K562 (cell line): ENCODE data around the gene OCA2. TPM values are rescaled to one million over a fixed set of nuclear protein-coding genes. Genes with fewer than 3 reads are reported as not detected.

Experiments used
- ATAC-seq: fragments of 200-7000 bp; cut with Tn5 transposase; 3 replicates; pipeline ENCODE4 v1.9.1; 2020; ENCODE audit warnings: moderate library complexity
- BruUV-seq: library from RNA; stranded (reverse); fragments of 400-500 nt; replicated peaks from 2 replicates; lab custom pipeline; 2021; lab: Mats Ljungman, UMichigan
- CTCF ChIA-PET: fragments of 300-600 bp; formaldehyde crosslinking; extraction: SDS; loops from one replicate; lab custom pipeline; 2021; ENCODE audit warnings: low intra/inter-chr PET ratio; lab: Yijun Ruan, JAX
- POLR2A ChIA-PET: fragments of 300-600, 350-650 bp; sonication (Branson Sonifier 250); formaldehyde crosslinking; extraction: SDS; loops from one replicate; lab custom pipeline; 2021; ENCODE audit warnings: antibody characterized with exemption, inconsistent platforms; lab: Yijun Ruan, JAX
- DNase-seq, 4 experiments: peaks; one replicate each; pipeline versions ENCODE4 v3.0.0 to v3.0.0-alpha.2; 2011 to 2018; ENCODE audit warnings: low spot score in 3 of 4, mixed read lengths in 3 of 4; ENCODE audit errors: extremely low read depth in 1 of 4
- FAIRE-seq: peaks from 2 replicates; lab custom pipeline; 2011; peaks lifted over from hg19 to GRCh38; lab: Jason Lieb, UNC
- H2AFZ ChIP-seq: 2 replicates; pipeline ENCODE4 v1.6.0; 2011; ENCODE audit warnings: low read depth, low read length, control low read depth, inconsistent platforms
- H3K27ac ChIP-seq: fragments of 200-600 bp; 3 replicates; pipeline ENCODE4 v1.8.0; 2011; ENCODE audit warnings: low read depth, mild to moderate bottlenecking, control low read depth, inconsistent platforms, low read length, moderate library complexity, mixed read lengths; ENCODE audit errors: extremely low read depth
- H3K27me3 ChIP-seq, 2 experiments: fragments of 300-600 bp in 1 of 2; 2 replicates in 1 of 2; 3 replicates in 1 of 2; pipeline versions ENCODE4 v1.6.0 to v1.8.0; 2011; ENCODE audit warnings: inconsistent platforms in 2 of 2, low read length in 2 of 2, mild to moderate bottlenecking in 1 of 2, mixed read lengths in 1 of 2, moderate library complexity in 1 of 2; ENCODE audit not compliant: control insufficient read depth in 2 of 2, insufficient read depth in 2 of 2
- H3K36me3 ChIP-seq: fragments of 300-600 bp; 3 replicates; pipeline ENCODE4 v1.8.0; 2011; ENCODE audit warnings: mild to moderate bottlenecking, low read length, inconsistent platforms; ENCODE audit not compliant: control insufficient read depth, insufficient read depth
- H3K4me1 ChIP-seq, 2 experiments: fragments of 200-600 bp in 1 of 2; replicated peaks in 1 of 2; 2 replicates in 1 of 2; 3 replicates in 1 of 2; pipeline versions ENCODE4 v1.5.1 to v1.8.0; 2011; ENCODE audit warnings: inconsistent platforms in 2 of 2, low read length in 2 of 2, mild to moderate bottlenecking in 1 of 2, mixed read lengths in 1 of 2, moderate library complexity in 1 of 2; ENCODE audit not compliant: control insufficient read depth in 2 of 2, insufficient read depth in 2 of 2
- H3K4me2 ChIP-seq: 2 replicates; pipeline ENCODE4 v1.6.1; 2011; ENCODE audit warnings: low read length, control low read depth, inconsistent platforms, mixed read lengths; ENCODE audit not compliant: insufficient read depth
- H3K4me3 ChIP-seq: fragments of 200-600 bp; sonication (generic), shearing (Covaris generic); 2 replicates; pipeline ENCODE4 v1.5.1; 2016; ENCODE audit warnings: control low read depth, inconsistent platforms
- H3K79me2 ChIP-seq: fragments of 200-600 bp; 3 replicates; pipeline ENCODE4 v1.8.0; 2011; ENCODE audit warnings: low read length, inconsistent platforms; ENCODE audit not compliant: control insufficient read depth, insufficient read depth
- H3K9ac ChIP-seq, 2 experiments: 2 replicates each; pipeline versions ENCODE4 v1.6.0 to v1.6.1; 2011; ENCODE audit warnings: low read depth in 2 of 2, low read length in 2 of 2, control low read depth in 1 of 2, inconsistent platforms in 1 of 2, mild to moderate bottlenecking in 1 of 2, mixed read lengths in 1 of 2; ENCODE audit not compliant: insufficient read depth in 1 of 2
- H3K9me1 ChIP-seq: one replicate; pipeline ENCODE4 v1.6.0; 2011; ENCODE audit warnings: inconsistent platforms, mild to moderate bottlenecking, low read length, moderate library complexity; ENCODE audit not compliant: control insufficient read depth, insufficient read depth
- H3K9me3 ChIP-seq: replicated peaks from 2 replicates; pipeline ENCODE4 v1.5.1; 2011; ENCODE audit warnings: low read depth, low read length, inconsistent platforms; ENCODE audit not compliant: control insufficient read depth, insufficient read depth
- H4K20me1 ChIP-seq: replicated peaks from 2 replicates; pipeline ENCODE4 v1.6.1; 2011; ENCODE audit warnings: low read length, inconsistent platforms, mixed read lengths; ENCODE audit not compliant: control insufficient read depth, insufficient read depth
- NFIC ChIP-seq: fragments of 450-650 bp; IDR thresholded peaks from 2 replicates; pipeline ENCODE4 v1.6.1; 2017; ENCODE audit warnings: mild to moderate bottlenecking, inconsistent platforms
- PRPF4 ChIP-seq: fragments of 200-400 bp; formaldehyde crosslinking; IDR thresholded peaks from one replicate; pipeline ENCODE4 v1.6.1; 2017; ENCODE audit warnings: low read length, low read depth, mild to moderate bottlenecking; ENCODE audit not compliant: insufficient read depth, poor library complexity, severe bottlenecking
- RAD21 ChIP-seq, 2 experiments: fragments of 250-450 bp in 1 of 2; fragments of 450-650 bp in 1 of 2; sonication (Bioruptor Pico) in 1 of 2; formaldehyde crosslinking in 1 of 2; IDR thresholded peaks in 1 of 2; conservative IDR thresholded peaks in 1 of 2; 2 replicates each; pipeline versions ENCODE4 v1.4.0 to v1.8.0; 2020 to 2022; ENCODE audit warnings: mild to moderate bottlenecking in 2 of 2, moderate library complexity in 1 of 2
- RFX1 ChIP-seq: fragments of 450-650 bp; IDR thresholded peaks from 2 replicates; pipeline ENCODE4 v1.6.1; 2016; ENCODE audit warnings: mild to moderate bottlenecking, moderate library complexity
- RFX5 ChIP-seq: IDR thresholded peaks from 2 replicates; pipeline ENCODE4 v1.6.1; 2011; ENCODE audit warnings: low read depth, mild to moderate bottlenecking, improper control_type of control experiment, low read length
- SMC3 ChIP-seq: conservative IDR thresholded peaks from 2 replicates; pipeline ENCODE4 v1.6.1; 2011; ENCODE audit warnings: low read depth, low read length, improper control_type of control experiment; ENCODE audit not compliant: insufficient read depth
- WGBS: fragments of 100-300 bp; shearing (Covaris generic); methylation state at CpG from one replicate; pipeline ENCODE4 v1.1.6; 2016; ENCODE audit warnings: low coverage, mixed read lengths; ENCODE audit not compliant: insufficient coverage; ENCODE audit errors: missing lambda C conversion rate; 5-methylcytosine and 5-hydroxymethylcytosine counted together
- in situ Hi-C: fragments of 300-500 bp; cut with MboI; formaldehyde crosslinking; loops from 4 replicates; pipeline ENCODE4 v1.15.0; 2018; ENCODE audit warnings: inconsistent platforms, mixed read lengths
- intact Hi-C: fragments of 100-400 bp; cut with micrococcal nuclease; formaldehyde crosslinking; loops from 2 replicates; pipeline ENCODE4 v1.14.2; 2022
- polyA plus RNA-seq, 8 experiments: library from polyadenylated mRNA; depleted of rRNA in 4 of 8; stranded (reverse) in 5 of 8; unstranded in 3 of 8; fragments of >200 nt; fragmentation: Nextera tagmentation in 2 of 8; fragmentation: Illumina TruSeq in 1 of 8; extraction: Ambion mirVana in 2 of 8; extraction: Trizol in 1 of 8; gene quantifications; 2 replicates each; pipeline versions ENCODE4 v1.2.1 to v1.2.3, GENCODE V29; 2011 to 2014; ENCODE audit warnings: inconsistent platforms in 1 of 8, missing spikeins in 1 of 8
- total RNA-seq, 7 experiments: library from RNA; depleted of rRNA in 6 of 7; stranded (reverse); fragments of >200 nt in 6 of 7; fragmentation: Illumina TruSeq in 2 of 7; extraction: Trizol in 2 of 7; gene quantifications; 2 replicates each; pipeline versions ENCODE4 v1.2.1 to v1.2.3, GENCODE V29; 2011 to 2021; ENCODE audit warnings: low replicate concordance in 1 of 7
- TF ChIP-seq, protein P1 (sequence below), 2 experiments: IDR thresholded peaks; 2 replicates each; pipeline ENCODE4 v1.6.1; 2011; ENCODE audit warnings: borderline replicate concordance in 1 of 2, control low read depth in 1 of 2, low read depth in 1 of 2, low read length in 1 of 2, mild to moderate bottlenecking in 1 of 2, mixed read lengths in 1 of 2, moderate library complexity in 1 of 2; ENCODE audit not compliant: insufficient read depth in 1 of 2, insufficient read length in 1 of 2, poor library complexity in 1 of 2, severe bottlenecking in 1 of 2; ENCODE audit errors: extremely low read depth in 1 of 2

The OCA2 gene
- total and polyA plus RNA-seq, 9 of the 15 experiments (the other 6 are each of a cell fraction or from before 2014, with no cell fraction given), result 0.07 to 0.59 (median 0.17) TPM; not detected in 1

DNA sequence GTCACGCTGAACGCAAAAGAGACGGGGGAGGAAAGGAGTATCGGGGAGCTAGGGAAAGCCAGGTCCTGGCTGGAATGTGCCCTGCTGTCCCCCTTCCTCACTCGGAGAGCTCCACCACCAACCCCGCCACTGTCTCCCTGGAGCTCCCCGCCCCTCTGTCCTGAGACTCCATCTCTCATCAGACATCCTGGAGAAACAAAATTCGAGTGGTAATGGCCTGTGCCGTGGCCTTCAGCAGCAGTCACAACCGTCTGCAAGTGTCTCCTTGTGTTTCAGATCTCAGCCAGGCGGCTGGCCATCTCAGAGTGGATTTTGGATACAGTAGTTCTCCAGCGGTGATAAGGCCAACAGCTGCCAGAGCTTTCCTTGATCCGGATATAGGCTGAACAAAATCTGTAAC is 76.9 kb downstream of the OCA2 start:
- DNase-seq (no peak), FAIRE-seq (no peak), ATAC-seq (no peak)
- intact Hi-C loops (no loop called here), in situ Hi-C loops (no loop called here)
- H3K9me1 ChIP-seq, result no peaks in the 10 kb centered on the region
- H3K79me2 ChIP-seq, result no peaks in the 10 kb centered on the region
- H3K36me3 ChIP-seq, result no peaks in the 10 kb centered on the region
- peaks cover 0 to 9% of the 10 kb centered on the region in 2 experiments; a peak in 2 of 5 replicates for H3K4me1 ChIP-seq
- TF ChIP-seq RFX5, result no peak
- H4K20me1 ChIP-seq, result peaks cover 4% of the 10 kb centered on the region; the same call in 1 of the 2 replicates
- H3K4me2 ChIP-seq, result no peak overlapping the region
- CTCF ChIA-PET, result interaction anchor here (0.7 kb wide), 1 partner anchor 56 kb away, joined by 3 read pairs; no protein-coding TSS in a partner anchor
- WGBS, result 2% methylated on average over 13 of the region's 13 CpGs
- H3K27ac ChIP-seq, result no peak overlapping the region
- no peak overlapping the region for H3K4me3 ChIP-seq
- no peak overlapping the region for H3K9ac ChIP-seq
- POLR2A ChIA-PET, result interaction anchor here (0.7 to 1.1 kb wide), 2 partner anchors 10 to 35 kb away, joined by 3 read pairs; no protein-coding TSS in a partner anchor
- no peak overlapping the region for H2AFZ ChIP-seq
- BruUV-seq, result no TSS peak
- H3K9me3 ChIP-seq, result no peaks in the 10 kb centered on the region; the same call in 1 of the 2 replicates
- peaks cover 11 to 71% of the 10 kb centered on the region in 2 experiments; a peak in 4 of 5 replicates for H3K27me3 ChIP-seq

DNA sequence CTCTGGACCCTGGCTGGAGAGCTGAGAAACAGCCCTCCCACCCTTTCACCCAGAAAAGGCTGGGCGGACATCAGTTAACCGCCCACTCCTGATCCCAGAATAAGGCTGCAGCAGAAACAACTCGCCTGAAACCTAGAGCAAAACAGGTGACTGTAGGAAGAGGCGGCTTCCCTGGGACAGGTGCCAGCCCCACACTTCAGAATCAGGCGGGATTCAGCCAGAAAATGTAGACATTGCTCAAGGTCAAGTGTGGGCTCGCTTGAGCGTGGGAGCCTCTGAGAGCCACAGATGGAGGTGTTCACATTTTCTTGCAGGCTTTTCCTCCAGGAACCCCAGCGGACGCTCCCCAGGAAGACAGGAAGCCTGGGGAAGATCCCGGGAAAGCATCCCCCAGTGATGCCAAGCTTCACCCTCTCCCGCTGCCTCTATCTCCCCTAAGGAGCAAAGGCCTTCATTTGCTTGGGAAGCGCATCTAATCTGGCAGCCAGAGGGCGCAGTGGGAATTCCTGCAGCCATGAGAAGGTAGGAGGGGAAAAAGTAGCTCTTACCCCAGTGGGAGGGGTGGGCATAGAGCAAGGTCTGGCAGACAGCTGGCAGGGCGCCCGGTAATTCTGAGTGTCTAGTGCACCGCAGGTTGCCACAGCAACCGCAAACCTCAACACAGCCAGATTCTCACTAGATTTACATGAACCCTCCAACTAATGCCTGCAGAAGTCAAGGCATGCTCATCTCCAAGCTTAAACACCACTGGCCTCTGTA is 77.7 kb downstream of the OCA2 start:
- H3K79me2 ChIP-seq, result no peaks in the 10 kb centered on the region
- no peak overlapping the region for H2AFZ ChIP-seq
- BruUV-seq, result no TSS peak
- in situ Hi-C loops (no loop called here), intact Hi-C loops (loop anchor here (1.0 kb wide), 1 partner anchor 102 kb away; no protein-coding TSS in a partner anchor)
- DNase-seq, result peak; percentile 41 to 42 (median 42)
- no peak for FAIRE-seq
- no peak overlapping the region for H3K4me3 ChIP-seq
- H3K9ac ChIP-seq, result no peak overlapping the region
- CTCF ChIA-PET, result interaction anchor here (0.7 to 2.1 kb wide), 3 partner anchors 56 to 103 kb away, joined by 3 to 5 read pairs (median 3); no protein-coding TSS in a partner anchor
- H3K4me2 ChIP-seq, result no peak overlapping the region
- H3K9me1 ChIP-seq, result no peaks in the 10 kb centered on the region
- no peaks in the 10 kb centered on the region for H3K9me3 ChIP-seq
- peaks cover 0 to 3% of the 10 kb centered on the region in 2 experiments; a peak in 1 of 5 replicates for H3K4me1 ChIP-seq
- no peaks in the 10 kb centered on the region for H3K36me3 ChIP-seq
- H3K27me3 ChIP-seq, result peaks cover 11 to 67% of the 10 kb centered on the region in 2 experiments; a peak in 4 of 5 replicates
- H3K27ac ChIP-seq, result no peak overlapping the region
- WGBS, result 3% methylated on average over 17 of the region's 17 CpGs
- ATAC-seq, result peak; percentile 58
- POLR2A ChIA-PET, result interaction anchor here (1.1 kb wide), 1 partner anchor 36 kb away, joined by 3 read pairs; no protein-coding TSS in a partner anchor
- H4K20me1 ChIP-seq, result peaks cover 4% of the 10 kb centered on the region; the same call in 1 of the 2 replicates
- TF ChIP-seq PRPF4, result no peak
- TF ChIP-seq NFIC, result 0 out of 2 replicates have a peak, but pooled peaks have one; percentile 19
- peak in 1 of 2 experiments; percentile 44; a peak in 3 of 4 replicates for TF ChIP-seq RAD21 (CRISPR knock-in tag; conservative IDR thresholded peaks at IDR 0.05 in 1 of 2, IDR thresholded peaks at IDR 0.05 in 1 of 2)
- TF ChIP-seq RFX1, result peak; percentile 35; the same call in 1 of the 2 replicates
- peak; percentile 33 for TF ChIP-seq SMC3
- TF ChIP-seq, protein P1, sequence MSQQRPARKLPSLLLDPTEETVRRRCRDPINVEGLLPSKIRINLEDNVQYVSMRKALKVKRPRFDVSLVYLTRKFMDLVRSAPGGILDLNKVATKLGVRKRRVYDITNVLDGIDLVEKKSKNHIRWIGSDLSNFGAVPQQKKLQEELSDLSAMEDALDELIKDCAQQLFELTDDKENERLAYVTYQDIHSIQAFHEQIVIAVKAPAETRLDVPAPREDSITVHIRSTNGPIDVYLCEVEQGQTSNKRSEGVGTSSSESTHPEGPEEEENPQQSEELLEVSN (IDR thresholded peaks at IDR 0.05; ENCODE audit: borderline replicate concordance in 1 of 2, extremely low read depth in 1 of 2, insufficient read depth in 1 of 2, insufficient read length in 1 of 2, low read depth in 1 of 2, low read length in 1 of 2, poor library complexity in 1 of 2, severe bottlenecking in 1 of 2), result no peak
